H7 (cell line): ENCODE results near the gene CEACAM1. TPM values are rescaled to one million over a fixed set of nuclear protein-coding genes. Genes with fewer than 3 reads are reported as not detected.
"Not testable (repeated sequence)": the region's sequence is repeated elsewhere in the genome, so short reads cannot be mapped to it uniquely, and the experiment has no call there.

Source experiments
- DNase-seq: peaks from one replicate; pipeline ENCODE4 v3.0.0; 2012
- H3K27me3 ChIP-seq: 2 replicates; pipeline ENCODE4 v1.6.0; 2011; ENCODE audit warnings: mild to moderate bottlenecking, low read length; ENCODE audit not compliant: control insufficient read depth, insufficient read depth
- H3K36me3 ChIP-seq: replicated peaks from 2 replicates; pipeline ENCODE4 v1.5.1; 2011; ENCODE audit warnings: low read length; ENCODE audit not compliant: control insufficient read depth, insufficient read depth
- H3K4me3 ChIP-seq: 2 replicates; pipeline ENCODE4 v1.5.1; 2011; ENCODE audit warnings: low read depth, mild to moderate bottlenecking, control low read depth, low read length, moderate library complexity; ENCODE audit not compliant: insufficient read depth
- total RNA-seq: library from RNA; depleted of rRNA; stranded (reverse); fragments of >200 nt; shearing (Covaris generic); gene quantifications from 2 replicates; pipeline ENCODE4 v1.2.3, GENCODE V29; 2014

CEACAM1 gene
- total RNA-seq, 1 experiment from 2014 or later = 0.42 TPM

DNA sequence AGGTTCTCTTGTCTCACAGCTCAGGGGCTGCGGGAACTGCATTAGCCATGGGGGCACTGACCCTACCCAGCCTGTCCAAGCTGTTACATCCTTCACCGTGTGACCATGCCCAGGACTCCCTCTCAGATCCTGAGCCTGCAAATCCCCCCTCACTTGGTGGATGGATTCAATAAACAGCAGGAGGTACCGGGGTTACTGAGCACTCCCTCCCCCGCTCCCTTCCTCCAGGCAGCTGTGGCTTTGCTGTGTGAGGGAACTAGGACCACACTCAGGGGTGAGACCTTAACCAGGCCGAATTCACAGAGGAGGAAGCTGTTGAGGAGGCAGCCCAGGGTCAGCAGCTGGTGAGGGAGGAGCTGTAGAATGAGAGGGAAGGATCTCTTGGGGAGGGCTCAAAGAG lies 27.0 kb upstream of the CEACAM1 start:
- DNase-seq = peak; percentile 73
- H3K36me3 ChIP-seq = no peaks in the 10 kb centered on the region
- H3K27me3 ChIP-seq = no peaks in the 10 kb centered on the region
- H3K4me3 ChIP-seq = no peak overlapping the region

DNA sequence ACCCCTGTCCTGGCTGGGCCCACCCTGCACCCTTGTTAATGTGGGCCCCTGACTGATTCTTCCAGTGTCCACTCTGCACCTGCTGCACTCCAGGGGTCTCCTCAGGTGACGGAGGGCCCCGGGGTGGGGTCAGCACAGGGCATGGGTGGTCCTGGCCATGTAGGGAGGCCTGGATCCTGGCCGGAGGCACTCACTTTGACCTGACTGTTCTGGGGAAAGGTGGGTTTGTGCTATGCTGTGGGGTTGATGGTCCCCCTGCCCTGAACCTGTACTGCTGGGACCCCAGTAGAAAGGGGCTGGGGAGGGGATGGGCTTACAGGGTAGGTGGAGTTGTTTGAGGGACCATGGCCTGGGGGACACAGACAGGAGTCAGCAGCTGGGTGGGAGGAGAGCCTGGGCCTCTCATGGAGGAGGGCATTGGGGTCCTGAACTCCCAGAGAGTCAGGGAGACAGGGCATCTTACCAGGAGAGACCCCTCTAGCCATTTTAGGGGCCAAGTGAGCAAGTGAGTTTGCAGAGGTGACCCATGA lies 25.8 kb upstream of the CEACAM1 start:
- Histone ChIP-seq H3K27me3 (no peaks in the 10 kb centered on the region), H3K4me3 (no peak overlapping the region), H3K36me3 (no peaks in the 10 kb centered on the region)
- no peak for DNase-seq

DNA sequence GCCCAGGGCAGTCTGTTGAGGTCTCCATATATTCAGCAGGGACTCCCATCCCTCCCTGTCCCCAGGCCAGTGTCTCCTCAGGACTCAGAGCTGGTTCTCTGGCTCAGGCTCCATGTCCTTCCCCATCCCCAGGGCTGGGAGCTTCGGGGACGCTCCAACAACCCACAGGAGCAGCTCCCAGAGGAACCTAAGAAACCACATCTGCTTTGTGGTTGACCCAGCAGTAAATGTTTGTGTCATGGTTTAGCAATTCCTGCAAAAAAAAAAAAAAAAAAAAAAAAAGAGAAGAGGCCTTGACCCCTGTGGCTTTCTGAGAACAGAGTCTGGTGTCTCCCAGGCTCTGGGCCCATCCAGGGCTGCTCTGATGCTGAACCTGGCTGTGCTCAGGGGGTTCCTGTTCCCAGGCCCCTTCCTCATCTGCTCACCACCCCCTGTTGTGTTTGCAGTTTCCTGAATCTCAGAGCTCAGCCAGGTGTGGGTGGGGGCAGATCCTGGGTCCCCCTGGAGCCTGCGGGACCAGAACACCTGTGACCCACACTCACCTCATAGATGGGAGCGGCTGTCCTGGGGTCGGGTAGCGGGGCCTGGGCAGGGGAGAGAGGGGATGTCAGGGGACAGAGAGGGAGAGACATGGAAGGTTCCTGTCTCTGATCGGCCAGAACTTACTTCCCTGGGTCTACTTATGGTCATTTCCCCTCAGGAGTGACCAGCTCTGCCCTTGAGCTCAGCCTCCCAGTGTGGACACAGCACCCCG lies 25.2 kb upstream of the CEACAM1 start:
- DNase-seq = no peak
- Histone ChIP-seq H3K4me3 (no peak overlapping the region), H3K36me3 (no peaks in the 10 kb centered on the region), H3K27me3 (no peaks in the 10 kb centered on the region)

DNA sequence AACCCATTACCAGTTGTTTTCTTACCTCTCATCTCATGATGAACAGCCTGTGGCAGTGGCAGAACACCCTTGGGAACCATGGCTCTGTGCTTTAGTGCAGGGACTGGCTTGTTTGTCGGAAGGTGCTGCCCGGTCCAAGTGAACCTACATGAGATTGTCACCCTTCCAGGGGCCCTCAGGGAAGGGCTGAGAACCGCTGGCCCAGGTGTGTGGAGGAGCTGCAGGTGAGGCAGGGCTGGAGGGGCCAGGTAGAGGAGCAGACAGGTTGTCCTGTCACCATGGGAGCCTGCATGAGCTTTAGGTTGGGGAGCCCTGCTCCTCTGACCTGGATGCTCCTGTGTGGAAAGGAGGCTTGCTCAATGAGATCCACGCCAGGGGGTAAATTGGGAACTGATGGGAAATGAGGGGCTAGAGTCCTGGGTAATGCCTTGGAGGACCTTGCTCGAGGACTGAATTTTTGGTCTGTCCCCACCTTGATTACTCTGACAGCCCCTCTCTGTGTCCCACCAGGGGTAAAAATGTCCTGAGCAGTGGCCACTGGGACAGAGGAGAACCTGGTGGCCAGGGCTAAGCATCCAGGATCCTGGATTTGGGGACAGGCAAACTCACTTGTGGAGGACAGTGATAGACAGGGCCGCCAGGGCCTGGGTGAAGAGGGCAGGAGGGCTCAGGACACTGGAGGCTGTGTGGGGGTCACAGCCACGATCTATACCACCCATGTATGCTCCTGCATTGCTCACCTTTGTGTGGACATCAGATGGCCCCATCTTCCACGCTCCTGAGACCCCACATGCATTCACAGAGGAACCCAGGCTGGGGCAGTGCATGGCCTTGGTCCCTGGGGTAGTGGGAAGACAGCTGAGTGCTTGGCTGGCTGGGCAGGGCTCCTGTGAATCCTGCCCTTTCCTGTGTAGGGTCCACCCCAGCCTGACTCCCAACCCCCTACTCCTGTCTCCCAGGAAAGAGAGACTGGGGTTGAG lies 24.1 kb upstream of the CEACAM1 start:
- DNase-seq = no peak
- Histone ChIP-seq H3K4me3 (no peak overlapping the region), H3K36me3 (no peaks in the 10 kb centered on the region), H3K27me3 (no peaks in the 10 kb centered on the region; the same call in 1 of the 2 replicates)

DNA sequence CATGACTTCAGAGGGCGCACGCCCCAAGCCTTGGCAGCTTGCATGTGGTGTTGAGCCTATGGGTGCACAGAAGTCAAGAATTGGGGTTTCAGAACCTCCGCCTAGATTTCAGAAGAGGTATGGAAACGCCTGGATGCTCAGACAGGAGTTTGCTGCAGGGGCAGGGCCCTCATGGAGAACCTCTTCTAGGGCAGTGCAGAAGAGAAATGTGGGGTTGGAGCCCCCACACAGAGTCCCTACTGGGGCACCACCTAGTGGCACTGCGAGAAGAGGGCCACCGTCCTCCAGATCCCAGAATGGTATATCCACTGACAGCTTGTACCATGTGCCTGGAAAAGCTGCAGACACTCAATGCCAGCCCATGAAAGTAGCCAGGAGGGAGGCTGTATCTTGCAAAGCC lies 22.2 kb upstream of the CEACAM1 start:
- not testable (repeated sequence) for H3K36me3 ChIP-seq, DNase-seq, H3K4me3 ChIP-seq, H3K27me3 ChIP-seq

DNA sequence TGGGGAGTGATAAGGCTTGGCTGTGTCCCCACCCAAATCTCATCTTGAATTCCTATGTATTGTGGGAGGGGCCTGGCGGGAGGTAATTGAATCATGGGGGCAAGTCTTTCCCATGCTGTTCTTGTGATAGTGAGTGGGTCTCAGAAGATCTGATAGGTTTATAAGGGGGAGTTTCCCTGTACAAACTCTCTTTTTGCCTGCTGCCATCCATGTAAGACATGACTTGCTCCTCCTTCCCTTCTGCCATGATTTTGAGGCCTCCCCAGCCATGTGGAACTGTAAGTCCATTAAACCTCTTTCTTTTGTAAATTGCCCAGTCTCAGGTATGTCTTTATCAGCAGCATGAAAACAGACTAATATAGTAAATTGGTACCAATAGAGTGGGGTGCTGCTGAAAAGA lies 20.8 kb upstream of the CEACAM1 start:
- H3K4me3 ChIP-seq, H3K27me3 ChIP-seq, H3K36me3 ChIP-seq, DNase-seq: not testable (repeated sequence)

DNA sequence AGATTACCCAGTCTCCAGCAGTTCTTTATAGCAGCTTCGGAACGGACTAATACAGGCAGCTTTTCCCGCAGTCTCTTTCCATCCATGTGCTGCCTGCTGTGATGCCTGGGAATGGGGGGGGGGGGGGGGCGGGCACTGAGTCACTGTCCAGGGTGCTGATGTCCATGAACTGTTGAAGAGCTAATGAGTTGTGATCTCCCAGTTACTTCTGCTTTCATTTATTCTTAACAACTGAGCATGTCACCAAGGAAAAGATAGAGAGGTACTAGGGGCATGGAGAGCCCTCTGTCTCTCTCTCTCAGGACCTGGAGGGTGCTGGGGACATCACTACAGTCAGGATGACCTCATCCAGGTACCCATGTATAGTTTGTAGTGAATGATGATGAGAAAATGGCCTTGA lies 20.3 kb upstream of the CEACAM1 start:
- DNase-seq = peak; percentile 66
- Histone ChIP-seq H3K27me3 (no peaks in the 10 kb centered on the region; the same call in 1 of the 2 replicates), H3K4me3 (no peak overlapping the region), H3K36me3 (no peaks in the 10 kb centered on the region)

DNA sequence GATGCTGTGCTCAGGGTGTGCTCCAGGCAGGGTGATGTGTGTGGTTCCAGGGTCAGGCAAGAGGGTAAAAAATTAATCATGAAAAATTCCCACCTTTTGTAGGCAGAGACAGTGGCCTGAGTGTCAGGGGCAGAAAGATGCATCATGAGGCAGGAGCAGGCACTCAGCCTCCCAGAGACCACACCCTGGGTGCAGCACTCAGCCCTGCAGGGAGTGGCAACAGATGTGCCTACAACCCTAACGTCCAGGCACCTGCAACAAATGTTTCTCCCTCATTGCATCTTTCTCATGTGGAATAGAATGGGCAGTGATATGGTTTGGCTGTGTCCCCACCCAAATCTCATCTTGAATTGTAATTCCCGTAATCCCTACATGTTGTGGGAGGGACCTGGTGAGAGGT lies 19.6 kb upstream of the CEACAM1 start:
- Histone ChIP-seq H3K36me3 (no peaks in the 10 kb centered on the region), H3K27me3 (no peaks in the 10 kb centered on the region; the same call in 1 of the 2 replicates), H3K4me3 (no peak overlapping the region)
- no peak for DNase-seq

DNA sequence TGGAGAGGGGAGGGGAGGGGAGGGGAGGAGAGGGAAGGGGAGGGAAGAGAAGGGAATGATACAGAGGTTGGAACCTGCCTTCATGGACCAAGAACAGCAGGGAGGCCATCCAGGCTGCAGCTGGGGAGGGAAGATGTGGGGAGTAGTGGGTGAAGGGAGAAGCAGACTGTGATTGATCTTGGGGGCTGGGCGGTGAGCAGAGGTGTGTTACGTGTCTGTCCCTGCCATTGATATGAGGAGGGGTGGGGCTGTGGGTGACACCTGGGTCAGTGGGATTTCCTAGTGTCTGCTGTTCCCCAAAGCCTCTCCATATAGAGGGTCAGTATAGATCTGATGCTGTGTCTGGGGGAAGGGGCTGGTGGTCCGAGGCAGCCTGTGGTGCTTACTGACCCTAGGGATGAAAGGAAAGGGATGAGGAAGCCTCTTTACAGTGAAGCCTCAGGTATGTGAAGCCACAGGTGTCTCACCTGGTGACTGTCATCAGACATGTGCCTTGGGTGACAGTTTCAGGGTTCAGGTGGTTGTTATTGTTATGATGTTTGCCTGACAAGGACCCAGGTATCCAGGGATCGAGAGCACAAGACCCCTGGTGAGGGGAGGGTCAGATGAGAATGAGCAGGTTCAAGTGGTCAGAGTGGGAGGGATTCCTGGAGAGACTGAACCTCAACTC lies 18.7 kb upstream of the CEACAM1 start:
- no peak for DNase-seq
- Histone ChIP-seq H3K4me3 (no peak overlapping the region), H3K27me3 (no peaks in the 10 kb centered on the region; the same call in 1 of the 2 replicates), H3K36me3 (no peaks in the 10 kb centered on the region)

DNA sequence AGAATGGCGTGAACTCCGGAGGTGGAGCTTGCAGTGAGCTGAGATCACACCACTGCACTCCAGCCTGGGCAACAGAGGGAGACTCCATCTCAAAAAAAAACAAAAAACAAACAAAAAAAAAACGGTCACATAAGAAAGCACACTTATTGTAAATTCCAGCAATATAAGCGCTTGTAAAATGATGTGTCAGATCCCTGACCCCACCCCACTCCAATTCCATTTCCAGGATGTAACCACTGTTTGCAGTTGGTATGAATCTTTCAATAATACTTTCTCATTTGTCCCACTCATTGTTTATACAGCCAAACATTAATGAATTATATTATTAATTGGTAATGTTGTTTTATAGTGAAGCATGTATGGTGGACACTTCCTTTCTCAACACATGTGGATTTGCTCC lies 15.9 kb upstream of the CEACAM1 start:
- H3K4me3 ChIP-seq = no peak overlapping the region
- H3K27me3 ChIP-seq = no peaks in the 10 kb centered on the region; the same call in 1 of the 2 replicates
- DNase-seq = no peak
- H3K36me3 ChIP-seq = no peaks in the 10 kb centered on the region

DNA sequence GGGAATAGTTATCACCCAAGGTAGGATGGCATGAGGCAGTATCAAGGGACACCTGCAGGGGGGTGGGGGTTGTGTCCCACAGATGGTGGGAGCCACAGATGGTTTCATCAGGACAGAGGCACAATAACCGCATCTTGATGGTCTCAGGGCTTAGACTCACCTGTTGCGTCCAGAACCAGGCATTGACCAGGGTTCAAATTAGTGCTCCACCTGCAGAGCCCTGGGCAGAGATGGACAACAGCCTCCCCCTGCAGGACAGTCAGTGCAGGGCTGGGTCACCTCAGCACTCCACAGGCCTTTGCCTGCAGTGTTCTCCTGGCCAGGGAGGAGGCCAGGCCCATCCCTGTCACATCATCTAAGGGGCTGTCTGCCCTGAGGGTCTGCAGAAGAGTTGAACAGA lies 14.5 kb upstream of the CEACAM1 start:
- Histone ChIP-seq H3K4me3 (no peak overlapping the region), H3K36me3 (no peaks in the 10 kb centered on the region), H3K27me3 (no peaks in the 10 kb centered on the region)
- DNase-seq = no peak

DNA sequence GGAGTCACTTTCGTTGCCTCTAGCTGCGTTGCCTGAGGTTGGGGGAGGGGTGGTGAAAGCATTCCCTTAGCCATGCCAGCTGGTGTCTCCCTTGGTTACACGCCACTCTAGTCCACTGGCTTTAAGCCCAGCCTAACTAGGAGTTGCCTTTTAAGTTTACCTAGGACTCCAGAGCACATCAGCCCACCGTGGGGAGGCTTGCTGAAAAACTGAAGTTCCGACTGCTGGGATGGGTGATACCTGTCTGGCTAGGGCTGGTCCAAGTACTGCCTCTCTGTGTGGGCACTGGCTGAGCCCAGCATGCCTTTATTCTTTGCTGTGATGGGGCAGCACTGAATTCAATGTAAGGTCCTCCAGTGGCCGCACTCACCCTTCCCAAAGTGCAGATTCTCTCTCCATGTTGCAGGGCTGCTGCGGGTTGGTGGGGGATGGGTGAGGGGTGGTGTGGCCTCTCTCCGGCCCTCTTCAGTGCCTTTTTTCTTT lies 11.8 kb upstream of the CEACAM1 start:
- DNase-seq = no peak
- Histone ChIP-seq H3K4me3 (no peak overlapping the region), H3K36me3 (no peaks in the 10 kb centered on the region), H3K27me3 (no peaks in the 10 kb centered on the region)

DNA sequence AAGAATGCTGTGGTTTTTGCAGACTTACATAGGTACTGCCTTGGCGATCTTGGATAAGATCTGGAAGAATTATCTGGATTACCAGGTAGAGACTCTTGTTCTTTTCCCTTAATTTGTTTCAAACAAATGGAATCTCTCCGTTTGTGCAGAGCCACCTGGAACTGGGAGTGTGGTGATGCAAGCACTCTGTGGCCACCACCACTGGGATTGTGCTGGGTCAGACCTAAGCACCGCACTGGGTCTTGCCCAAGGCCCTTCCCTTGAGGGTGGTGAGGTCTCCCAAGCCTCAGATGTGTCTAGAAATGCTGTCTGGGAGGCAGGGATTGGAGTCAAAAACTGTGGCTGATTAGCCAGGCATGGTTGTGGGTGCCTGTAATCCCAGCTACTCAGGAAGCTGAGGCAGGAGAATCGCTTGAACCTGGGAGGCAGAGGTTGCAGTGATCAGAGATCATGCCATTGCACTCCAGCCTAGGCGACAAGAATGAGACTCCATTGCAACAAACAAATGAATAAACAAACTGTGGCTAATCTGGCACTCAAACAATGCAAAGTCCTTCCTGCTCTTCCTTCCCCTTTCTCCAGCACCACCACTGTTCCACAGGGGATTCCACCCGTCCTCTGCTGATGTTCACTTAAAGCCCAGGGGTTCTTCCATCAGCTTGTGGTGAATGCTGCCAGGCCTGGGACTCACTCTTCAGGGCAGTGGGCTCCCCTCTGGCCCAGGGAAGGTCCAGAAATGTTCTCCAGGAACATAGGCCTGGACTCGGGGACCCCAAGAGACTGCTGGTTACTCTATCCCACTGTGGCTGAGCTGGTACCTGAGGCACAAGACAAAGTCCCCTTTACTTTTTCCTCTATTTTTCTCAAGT lies 10.8 kb upstream of the CEACAM1 start:
- Histone ChIP-seq H3K4me3 (no peak overlapping the region), H3K27me3 (no peaks in the 10 kb centered on the region), H3K36me3 (no peaks in the 10 kb centered on the region)
- no peak for DNase-seq
